Panc1 (cell line): ENCODE measurements around the gene MAP4. TPM values are rescaled to one million over a fixed set of nuclear protein-coding genes. Genes with fewer than 3 reads are reported as not detected.

ENCODE experiments used
- ATAC-seq: fragments of 200-7000 bp; cut with Tn5 transposase; 2 replicates; pipeline ENCODE4 v1.9.1; 2020; ENCODE audit warnings: mild to moderate bottlenecking, moderate library complexity
- BruUV-seq: library from RNA; stranded (reverse); fragments of 400-500 nt; replicated peaks from 2 replicates; lab custom pipeline; 2021; lab: Mats Ljungman, UMichigan
- CTCF ChIA-PET: fragments of 300-600 bp; sonication (Branson Sonifier 250); formaldehyde crosslinking; loops from one replicate; lab custom pipeline; 2022; ENCODE audit warnings: antibody characterized with exemption; lab: Charles Lee
- POLR2A ChIA-PET: fragments of 300-600 bp; sonication (Branson Sonifier 250); formaldehyde crosslinking; loops from one replicate; lab custom pipeline; 2022; ENCODE audit warnings: antibody characterized with exemption; lab: Charles Lee
- DNase-seq: peaks from one replicate; pipeline ENCODE4 v3.0.0-alpha.2; 2010; ENCODE audit warnings: low read depth, low spot score
- H3K27ac ChIP-seq: 2 replicates; pipeline ENCODE4 v1.5.1; 2011; ENCODE audit warnings: mild to moderate bottlenecking, low read length, inconsistent platforms
- H3K27me3 ChIP-seq: fragments of 200-500 bp; sonication (Bioruptor generic); 2 replicates; pipeline ENCODE4 v1.6.0; 2014; ENCODE audit warnings: low read length, inconsistent platforms; ENCODE audit not compliant: control insufficient read depth, insufficient read depth
- H3K36me3 ChIP-seq: fragments of 200-500 bp; sonication (Bioruptor generic); 2 replicates; pipeline ENCODE4 v1.5.1; 2014; ENCODE audit warnings: inconsistent platforms, mild to moderate bottlenecking, low read length, moderate library complexity; ENCODE audit not compliant: control insufficient read depth, insufficient read depth
- H3K4me1 ChIP-seq: 2 replicates; pipeline ENCODE4 v1.5.1; 2011; ENCODE audit warnings: inconsistent platforms, mild to moderate bottlenecking, low read length, moderate library complexity; ENCODE audit not compliant: control insufficient read depth, insufficient read depth
- H3K4me3 ChIP-seq, 2 experiments: 2 replicates each; pipeline ENCODE4 v1.5.1; 2011 to 2012; ENCODE audit warnings: low read depth in 2 of 2, low read length in 2 of 2, mild to moderate bottlenecking in 2 of 2, inconsistent platforms in 1 of 2, moderate library complexity in 1 of 2
- H3K9me3 ChIP-seq: fragments of 200-500 bp; sonication (Bioruptor generic); 2 replicates; pipeline ENCODE4 v1.5.1; 2014; ENCODE audit warnings: low read depth, mild to moderate bottlenecking, inconsistent platforms, low read length, moderate library complexity; ENCODE audit not compliant: control insufficient read depth, insufficient read depth
- CTCF ChIP-seq: fragments of 450-650 bp; IDR thresholded peaks from 2 replicates; pipeline ENCODE4 v1.5.1; 2017; ENCODE audit warnings: mild to moderate bottlenecking
- POLR2AphosphoS5 ChIP-seq: IDR thresholded peaks from 2 replicates; pipeline ENCODE4 v1.6.1; 2012; ENCODE audit warnings: mild to moderate bottlenecking, low read depth, low read length, moderate library complexity
- SIN3A ChIP-seq: IDR thresholded peaks from 2 replicates; pipeline ENCODE4 v1.6.1; 2012; ENCODE audit warnings: low read depth, mild to moderate bottlenecking, low read length, moderate library complexity, borderline replicate concordance; ENCODE audit not compliant: insufficient read depth
- TCF7L2 ChIP-seq: IDR thresholded peaks from 2 replicates; pipeline ENCODE4 v1.6.1; 2011; ENCODE audit warnings: mild to moderate bottlenecking, low read depth, low read length, inconsistent platforms
- in situ Hi-C: cut with HindIII; loops from 2 replicates; pipeline ENCODE4 v1.10.0; 2016; ENCODE audit warnings: low sequenced_read_pairs, low pct_unique_long_range_greater_than_20kb
- intact Hi-C: fragments of 100-400 bp; cut with micrococcal nuclease; formaldehyde crosslinking; loops from one replicate; pipeline ENCODE4 v1.10.0; 2022; ENCODE audit not compliant: unreplicated experiment
- total RNA-seq: library from RNA; stranded (reverse); gene quantifications from one replicate; pipeline ENCODE4 v1.2.1, GENCODE V29; 2021; ENCODE audit not compliant: unreplicated experiment
- TF ChIP-seq, protein P1 (sequence below), 2 experiments: IDR thresholded peaks; 2 replicates each; pipeline ENCODE4 v1.6.1; 2011 to 2012; ENCODE audit warnings: low read depth in 2 of 2, control low read depth in 1 of 2, low read length in 1 of 2, mild to moderate bottlenecking in 1 of 2, moderate library complexity in 1 of 2; ENCODE audit not compliant: insufficient read depth in 1 of 2

MAP4 gene
- total RNA-seq, 1 experiment from 2014 or later, result 150 TPM

DNA sequence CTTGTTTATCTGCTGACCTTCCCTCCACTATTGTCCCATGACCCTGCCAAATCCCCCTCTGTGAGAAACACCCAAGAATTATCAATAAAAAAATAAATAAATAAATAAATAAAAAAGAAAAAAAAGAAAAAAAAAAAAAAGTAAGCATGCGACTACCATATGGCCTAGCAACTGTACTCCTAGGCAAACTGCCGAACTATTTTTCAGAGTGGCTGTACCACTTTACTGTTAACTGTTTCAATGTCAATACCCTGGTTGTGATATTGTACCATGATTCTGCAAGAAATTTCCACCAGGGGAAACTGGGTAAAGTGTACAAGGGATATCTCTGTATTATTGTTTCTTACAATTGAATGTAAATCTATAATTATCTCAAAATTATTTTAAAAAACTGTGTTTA lies 41.3 kb upstream of the MAP4 start:
- intact Hi-C loops (no loop called here), in situ Hi-C loops (no loop called here)
- no TSS peak for BruUV-seq
- DNase-seq, result no peak
- no peak for ATAC-seq
- Histone ChIP-seq H3K36me3 (no peaks in the 10 kb centered on the region), H3K27ac (no peak overlapping the region), H3K4me3 (no peak overlapping the region), H3K4me1 (no peaks in the 10 kb centered on the region; the same call in 1 of the 2 replicates), H3K27me3 (no peaks in the 10 kb centered on the region), H3K9me3 (no peaks in the 10 kb centered on the region)
- CTCF ChIA-PET, result no interaction called here
- TF ChIP-seq CTCF (no peak), POLR2AphosphoS5 (no peak), SIN3A (no peak), TCF7L2 (no peak)
- TF ChIP-seq, protein P1, sequence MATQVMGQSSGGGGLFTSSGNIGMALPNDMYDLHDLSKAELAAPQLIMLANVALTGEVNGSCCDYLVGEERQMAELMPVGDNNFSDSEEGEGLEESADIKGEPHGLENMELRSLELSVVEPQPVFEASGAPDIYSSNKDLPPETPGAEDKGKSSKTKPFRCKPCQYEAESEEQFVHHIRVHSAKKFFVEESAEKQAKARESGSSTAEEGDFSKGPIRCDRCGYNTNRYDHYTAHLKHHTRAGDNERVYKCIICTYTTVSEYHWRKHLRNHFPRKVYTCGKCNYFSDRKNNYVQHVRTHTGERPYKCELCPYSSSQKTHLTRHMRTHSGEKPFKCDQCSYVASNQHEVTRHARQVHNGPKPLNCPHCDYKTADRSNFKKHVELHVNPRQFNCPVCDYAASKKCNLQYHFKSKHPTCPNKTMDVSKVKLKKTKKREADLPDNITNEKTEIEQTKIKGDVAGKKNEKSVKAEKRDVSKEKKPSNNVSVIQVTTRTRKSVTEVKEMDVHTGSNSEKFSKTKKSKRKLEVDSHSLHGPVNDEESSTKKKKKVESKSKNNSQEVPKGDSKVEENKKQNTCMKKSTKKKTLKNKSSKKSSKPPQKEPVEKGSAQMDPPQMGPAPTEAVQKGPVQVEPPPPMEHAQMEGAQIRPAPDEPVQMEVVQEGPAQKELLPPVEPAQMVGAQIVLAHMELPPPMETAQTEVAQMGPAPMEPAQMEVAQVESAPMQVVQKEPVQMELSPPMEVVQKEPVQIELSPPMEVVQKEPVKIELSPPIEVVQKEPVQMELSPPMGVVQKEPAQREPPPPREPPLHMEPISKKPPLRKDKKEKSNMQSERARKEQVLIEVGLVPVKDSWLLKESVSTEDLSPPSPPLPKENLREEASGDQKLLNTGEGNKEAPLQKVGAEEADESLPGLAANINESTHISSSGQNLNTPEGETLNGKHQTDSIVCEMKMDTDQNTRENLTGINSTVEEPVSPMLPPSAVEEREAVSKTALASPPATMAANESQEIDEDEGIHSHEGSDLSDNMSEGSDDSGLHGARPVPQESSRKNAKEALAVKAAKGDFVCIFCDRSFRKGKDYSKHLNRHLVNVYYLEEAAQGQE (IDR thresholded peaks at IDR 0.05; ENCODE audit: insufficient read depth in 1 of 2, low read depth in 2 of 2, low read length in 1 of 2), result no peak
- POLR2A ChIA-PET, result no interaction called here

- Histone ChIP-seq H3K36me3 (no peaks in the 10 kb centered on the region), H3K4me1 (no peaks in the 10 kb centered on the region), H3K4me3 (no peak overlapping the region), H3K9me3 (no peaks in the 10 kb centered on the region), H3K27ac (no peak overlapping the region), H3K27me3 (no peaks in the 10 kb centered on the region)
- no TSS peak for BruUV-seq
- no peak for TF ChIP-seq SIN3A
- TF ChIP-seq CTCF, result no peak
- no peak for TF ChIP-seq TCF7L2
- TF ChIP-seq POLR2AphosphoS5, result no peak
- TF ChIP-seq, protein P1 (IDR thresholded peaks at IDR 0.05; ENCODE audit: insufficient read depth in 1 of 2, low read depth in 2 of 2, low read length in 1 of 2), result no peak
- intact Hi-C loops (no loop called here), in situ Hi-C loops (no loop called here)
- ATAC-seq (no peak), DNase-seq (no peak)
- ChIA-PET CTCF (interaction anchor here (0.7 kb wide), 1 partner anchor 39 kb away, joined by 3 read pairs; no protein-coding TSS in a partner anchor), POLR2A (interaction anchor here (0.5 kb wide), 1 partner anchor 82 kb away, joined by 4 read pairs; no protein-coding TSS in a partner anchor)
Measured at GRCh38 chr3:48047841-48048464, 31.7 kb upstream of the MAP4 start.
